ENCODE results near the gene BTG1. TPM values are rescaled to one million over a fixed set of nuclear protein-coding genes. Genes with fewer than 3 reads are reported as not detected.

BTG1 gene
- total and polyA plus RNA-seq, 2 of the 8 experiments (the other 6 are each of a cell fraction or from before 2014, with no cell fraction given) = 17.1 to 32.7 TPM

GRCh38 chr12:92105676-92106075 lies 40.0 kb downstream of the BTG1 start:
- Histone ChIP-seq H2BK120ac (replicated peaks; ENCODE audit: low read depth, low read length) (no peak overlapping the region), H2BK5ac (ENCODE audit: low read depth, low read length) (no peak overlapping the region), H3K27me3 (replicated peaks in 1 of 4; ENCODE audit: control insufficient read depth in 3 of 4, extremely low read depth in 1 of 4, insufficient read depth in 3 of 4, low read length in 3 of 4) (no peaks in the 10 kb centered on the region), H3K4ac (replicated peaks; ENCODE audit: insufficient read length, low read depth, low read length) (no peak overlapping the region), H4K8ac (ENCODE audit: extremely low read depth, insufficient read depth, low read length) (no peak overlapping the region), H2BK20ac (ENCODE audit: low read length) (no peak overlapping the region), H4K20me1 (replicated peaks in 1 of 2; ENCODE audit: control insufficient read depth in 1 of 2, insufficient read depth in 2 of 2, low read length in 2 of 2) (no peaks in the 10 kb centered on the region), H3K9ac (replicated peaks in 1 of 4; ENCODE audit: extremely low read depth in 1 of 4, low read depth in 3 of 4, low read length in 3 of 4) (no peak overlapping the region), H3K79me1 (ENCODE audit: low read depth, low read length) (no peaks in the 10 kb centered on the region), H3K36me3 (ENCODE audit: control insufficient read depth in 2 of 4, insufficient read depth in 4 of 4, low read length in 3 of 4) (no peaks in the 10 kb centered on the region), H2BK15ac (ENCODE audit: low read length) (no peak overlapping the region), H3K56ac (replicated peaks; ENCODE audit: insufficient read length, low read depth, low read length) (no peak overlapping the region), H4K5ac (ENCODE audit: insufficient read length, low read depth, low read length) (no peak overlapping the region), H3K4me1 (replicated peaks in 1 of 4; ENCODE audit: control insufficient read depth in 3 of 4, insufficient read depth in 4 of 4, low read length in 3 of 4) (peaks cover 6 to 23% (median 17%) of the 10 kb centered on the region in 4 experiments), H3K4me2 (ENCODE audit: insufficient read depth in 1 of 2, low read depth in 2 of 2, low read length in 2 of 2) (no peak overlapping the region), H3K79me2 (ENCODE audit: control insufficient read depth in 1 of 2, insufficient read depth in 2 of 2, low read length in 2 of 2) (peaks cover 0 to 22% of the 10 kb centered on the region in 2 experiments; a peak in 2 of 4 replicates), H4K91ac (replicated peaks; ENCODE audit: insufficient read length, low read length) (no peak overlapping the region), H3K18ac (ENCODE audit: extremely low read depth, low read length) (no peak overlapping the region), H3K14ac (ENCODE audit: insufficient read length) (no peak overlapping the region), H3K4me3 (ENCODE audit: extremely low read depth in 1 of 4, insufficient read depth in 2 of 4, low read depth in 3 of 4, low read length in 4 of 4) (no peak overlapping the region), H3K23me2 (ENCODE audit: low read depth, low read length) (no peaks in the 10 kb centered on the region), H3K9me3 (ENCODE audit: insufficient read depth in 2 of 2, low read depth in 1 of 2, low read length in 1 of 2) (no peaks in the 10 kb centered on the region), H2BK12ac (ENCODE audit: low read depth, low read length) (no peak overlapping the region), H2AFZ (ENCODE audit: low read length) (no peak overlapping the region), H3K23ac (ENCODE audit: insufficient read length) (no peak overlapping the region), H3K27ac (ENCODE audit: low read depth, low read length) (no peak overlapping the region), H2AK5ac (ENCODE audit: low read depth, low read length) (no peak overlapping the region)
- FAIRE-seq = no peak
- DNase-seq (ENCODE audit: low read depth in 1 of 2, low spot score in 2 of 2) = no peak
- CTCF ChIA-PET (ENCODE audit: partially characterized antibody) = interaction anchor here (1.0 to 1.2 kb wide), 2 partner anchors 295 to 303 kb away, joined by 3 read pairs; no protein-coding TSS in a partner anchor
- WGBS, 2 experiments (ENCODE audit: extremely low coverage in 1 of 2, insufficient coverage in 1 of 2, insufficient read length in 1 of 2, insufficient replicate concordance in 2 of 2, low coverage in 1 of 2, low lambda C conversion rate in 2 of 2, missing lambda C conversion rate in 1 of 2) = 85% methylated on average over 5 of the region's 5 CpGs; no CpG with 5 or more reads in 1 of the 2 experiments
- POLR2A ChIA-PET (ENCODE audit: partially characterized antibody) = interaction anchor here (1.1 to 4.7 kb wide), 2 partner anchors 39 to 121 kb away, joined by 3 to 40 read pairs; partner anchors contain the start of gene BTG1
- TF ChIP-seq HDAC2 (IDR thresholded peaks at IDR 0.05; ENCODE audit: borderline replicate concordance in 1 of 2, low read depth in 2 of 2, low read length in 2 of 2) (no peak), TAF1 (IDR thresholded peaks at IDR 0.05; ENCODE audit: low read depth, low read length) (no peak), ZNF274 (IDR thresholded peaks at IDR 0.05; ENCODE audit: borderline replicate concordance, extremely low read depth, low read length) (no peak), BRCA1 (IDR thresholded peaks at IDR 0.05; ENCODE audit: low read depth, low read length) (no peak)
